Measurements from ENCODE around the gene ZMYND8. TPM values are rescaled to one million over a fixed set of nuclear protein-coding genes. Genes with fewer than 3 reads are reported as not detected.
A peak's percentile ranks its signal among the peaks of the same experiment; 100 is the strongest.
"Not testable (repeated sequence)": the region's sequence is repeated elsewhere in the genome, so short reads cannot be mapped to it uniquely, and the experiment has no call there.

Gene ZMYND8
- total RNA-seq, 1 donor from 2014 or later = 57.6 TPM

- Histone ChIP-seq H3K36me3 (peaks cover 64% of the 10 kb centered on the region), H3K4me1 (no peaks in the 10 kb centered on the region), H3K27me3 (ENCODE audit: low read depth) (no peaks in the 10 kb centered on the region), H3K4me3 (no peak overlapping the region), H3K27ac (no peak overlapping the region), H3K9me3 (no peaks in the 10 kb centered on the region)
- intact Hi-C loops (cut with DNase I) = no loop called here
- DNase-seq (no peak), ATAC-seq (peak; percentile 25 to 39)
- TF ChIP-seq, protein P1, sequence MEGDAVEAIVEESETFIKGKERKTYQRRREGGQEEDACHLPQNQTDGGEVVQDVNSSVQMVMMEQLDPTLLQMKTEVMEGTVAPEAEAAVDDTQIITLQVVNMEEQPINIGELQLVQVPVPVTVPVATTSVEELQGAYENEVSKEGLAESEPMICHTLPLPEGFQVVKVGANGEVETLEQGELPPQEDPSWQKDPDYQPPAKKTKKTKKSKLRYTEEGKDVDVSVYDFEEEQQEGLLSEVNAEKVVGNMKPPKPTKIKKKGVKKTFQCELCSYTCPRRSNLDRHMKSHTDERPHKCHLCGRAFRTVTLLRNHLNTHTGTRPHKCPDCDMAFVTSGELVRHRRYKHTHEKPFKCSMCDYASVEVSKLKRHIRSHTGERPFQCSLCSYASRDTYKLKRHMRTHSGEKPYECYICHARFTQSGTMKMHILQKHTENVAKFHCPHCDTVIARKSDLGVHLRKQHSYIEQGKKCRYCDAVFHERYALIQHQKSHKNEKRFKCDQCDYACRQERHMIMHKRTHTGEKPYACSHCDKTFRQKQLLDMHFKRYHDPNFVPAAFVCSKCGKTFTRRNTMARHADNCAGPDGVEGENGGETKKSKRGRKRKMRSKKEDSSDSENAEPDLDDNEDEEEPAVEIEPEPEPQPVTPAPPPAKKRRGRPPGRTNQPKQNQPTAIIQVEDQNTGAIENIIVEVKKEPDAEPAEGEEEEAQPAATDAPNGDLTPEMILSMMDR (IDR thresholded peaks at IDR 0.05) = no peak
Observed at GRCh38 chr20:47241345-47241781, 115.1 kb downstream of the ZMYND8 start.

DNA sequence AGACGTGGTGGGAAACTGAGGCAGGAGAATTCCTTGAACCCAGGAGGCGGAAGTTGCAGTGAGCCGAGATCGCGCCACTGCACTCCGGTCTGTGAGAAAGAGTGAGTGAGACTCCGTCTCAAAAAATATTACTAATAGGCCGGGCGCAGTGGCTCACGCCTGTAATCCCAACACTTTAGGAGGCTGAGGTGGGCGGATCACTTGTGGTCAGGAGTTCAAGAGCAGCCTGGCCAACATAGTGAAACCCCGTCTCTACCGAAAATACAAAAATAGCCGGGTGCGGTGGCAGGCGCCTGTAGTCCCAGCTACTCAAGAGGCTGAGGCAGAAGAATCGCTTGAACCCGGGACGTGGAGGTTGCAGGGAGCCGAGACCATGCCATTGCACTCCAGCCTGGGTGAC lies 116.4 kb downstream of the ZMYND8 start:
- ATAC-seq; intact Hi-C loops (cut with DNase I); H3K27me3 ChIP-seq (ENCODE audit: low read depth); H3K9me3 ChIP-seq; H3K27ac ChIP-seq; DNase-seq; H3K4me3 ChIP-seq; H3K4me1 ChIP-seq: not testable (repeated sequence)
- H3K36me3 ChIP-seq = peaks cover 64% of the 10 kb centered on the region

DNA sequence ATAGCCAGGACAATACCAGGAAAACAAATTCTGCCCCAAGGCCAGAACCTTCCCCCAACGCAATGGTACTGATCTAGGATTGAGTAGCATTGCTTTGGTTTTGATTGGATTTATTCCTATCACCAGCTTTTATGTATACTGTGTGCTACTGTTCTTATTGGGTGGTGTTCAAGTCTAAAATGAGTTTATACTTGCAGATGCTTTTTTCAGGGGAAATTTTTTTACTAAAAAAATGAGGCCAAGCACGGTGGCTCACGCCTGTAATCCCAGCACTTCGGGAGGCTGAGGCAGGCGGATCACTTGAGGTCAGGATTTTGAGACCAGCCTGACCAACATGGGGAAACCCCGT lies 116.8 kb downstream of the ZMYND8 start:
- no peaks in the 10 kb centered on the region for H3K27me3 ChIP-seq (ENCODE audit: low read depth)
- no peaks in the 10 kb centered on the region for H3K9me3 ChIP-seq
- DNase-seq = no peak
- TF ChIP-seq, protein P1 (IDR thresholded peaks at IDR 0.05) = no peak
- no peak for ATAC-seq
- H3K4me1 ChIP-seq = no peaks in the 10 kb centered on the region
- H3K36me3 ChIP-seq = peaks cover 64% of the 10 kb centered on the region
- H3K4me3 ChIP-seq = no peak overlapping the region
- no peak overlapping the region for H3K27ac ChIP-seq
- intact Hi-C loops (cut with DNase I) = no loop called here

DNA sequence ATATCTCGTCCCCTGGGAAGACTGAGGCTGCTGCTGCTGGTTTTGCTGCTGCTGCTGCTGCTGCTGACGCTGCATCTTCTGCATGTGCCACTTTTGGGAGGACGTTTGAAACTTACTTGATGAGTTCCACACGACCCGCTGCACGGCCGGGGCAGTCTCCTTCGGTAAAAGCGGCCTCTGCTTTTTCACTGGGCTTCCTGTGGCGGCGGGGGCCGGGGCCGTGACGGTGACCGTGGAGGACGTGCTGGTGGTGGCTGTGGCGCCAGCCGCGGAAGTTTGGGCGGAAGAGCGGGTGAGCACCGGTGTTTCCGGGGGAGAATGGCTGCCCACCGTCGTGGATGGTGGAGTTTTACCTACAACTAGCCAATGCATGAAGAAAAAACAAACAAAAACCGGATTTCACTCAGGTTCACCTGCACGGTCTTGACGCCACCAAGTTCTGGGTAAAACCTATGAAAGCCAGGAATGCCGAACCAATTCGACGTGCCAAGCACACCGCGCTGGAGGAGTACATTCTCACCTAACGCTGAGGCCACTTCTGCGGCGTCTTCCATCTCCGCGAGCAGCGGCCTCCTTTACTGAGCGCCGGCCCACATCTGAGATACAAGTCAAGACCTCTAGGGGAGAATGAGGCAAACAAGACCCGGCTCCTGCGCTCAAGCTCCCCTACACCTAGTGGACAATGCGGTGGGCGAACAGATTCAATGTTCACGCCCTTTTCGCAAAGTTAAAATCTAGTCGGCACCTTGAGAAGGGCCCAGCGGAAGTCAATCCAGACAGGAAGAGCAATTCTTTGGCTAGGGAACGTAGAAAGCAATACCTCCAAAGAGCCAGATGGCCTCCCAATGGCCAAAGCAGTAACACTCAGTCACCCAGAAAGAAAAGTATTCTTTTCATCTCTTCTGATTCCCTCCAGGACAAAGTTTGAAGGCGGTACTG lies 117.5 kb downstream of the ZMYND8 start:
- H3K9me3 ChIP-seq = no peaks in the 10 kb centered on the region
- intact Hi-C loops (cut with DNase I) = no loop called here
- DNase-seq (no peak), ATAC-seq (no peak)
- TF ChIP-seq, protein P1 (IDR thresholded peaks at IDR 0.05) = no peak
- H3K36me3 ChIP-seq = peaks cover 66% of the 10 kb centered on the region
- no peak overlapping the region for H3K4me3 ChIP-seq
- H3K27ac ChIP-seq = no peak overlapping the region
- H3K4me1 ChIP-seq = no peaks in the 10 kb centered on the region
- no peaks in the 10 kb centered on the region for H3K27me3 ChIP-seq (ENCODE audit: low read depth)

DNA sequence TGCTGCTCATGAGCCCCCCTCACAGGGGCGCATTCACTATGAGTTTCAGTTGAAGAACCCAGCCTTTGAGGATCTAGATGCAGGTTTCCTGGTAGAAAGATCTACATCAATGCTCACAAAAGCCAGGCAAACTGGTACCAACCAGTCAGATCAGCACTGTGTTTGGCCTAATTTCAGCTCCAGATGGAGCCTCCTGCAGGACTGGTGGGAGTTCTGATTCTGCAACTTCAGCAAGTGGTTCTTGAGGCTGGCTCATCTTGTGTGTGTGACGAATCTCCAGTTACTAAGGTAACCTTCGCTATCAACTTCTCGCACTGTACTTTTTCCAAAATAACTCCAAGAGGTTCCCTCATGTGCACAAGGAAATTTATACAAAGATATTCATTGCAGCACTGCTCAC lies 118.8 kb downstream of the ZMYND8 start:
- no peak for DNase-seq
- Histone ChIP-seq H3K27me3 (ENCODE audit: low read depth) (no peaks in the 10 kb centered on the region), H3K4me3 (no peak overlapping the region), H3K27ac (no peak overlapping the region), H3K36me3 (peaks cover 70% of the 10 kb centered on the region), H3K9me3 (no peaks in the 10 kb centered on the region), H3K4me1 (no peaks in the 10 kb centered on the region)
- intact Hi-C loops (cut with DNase I) = no loop called here
- TF ChIP-seq, protein P1 (IDR thresholded peaks at IDR 0.05) = no peak
- no peak for ATAC-seq

DNA sequence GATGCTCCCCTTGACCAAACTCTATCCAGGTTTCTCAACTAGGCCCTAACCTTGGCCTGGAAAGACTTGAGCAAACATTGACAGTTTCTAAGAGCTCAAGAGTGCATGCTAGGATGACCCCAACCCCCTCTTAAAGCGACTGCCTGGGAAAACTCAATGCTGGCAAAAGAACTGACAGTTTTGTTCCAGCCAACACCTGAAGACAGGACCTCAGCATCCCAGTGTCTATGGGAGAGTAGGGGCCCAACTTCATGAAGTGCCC lies 119.9 kb downstream of the ZMYND8 start:
- no peaks in the 10 kb centered on the region for H3K27me3 ChIP-seq (ENCODE audit: low read depth)
- H3K4me1 ChIP-seq = no peaks in the 10 kb centered on the region
- intact Hi-C loops (cut with DNase I) = no loop called here
- no peak overlapping the region for H3K27ac ChIP-seq
- peaks cover 81% of the 10 kb centered on the region for H3K36me3 ChIP-seq
- ATAC-seq (no peak), DNase-seq (no peak)
- H3K9me3 ChIP-seq = no peaks in the 10 kb centered on the region
- no peak overlapping the region for H3K4me3 ChIP-seq
- TF ChIP-seq, protein P1 (IDR thresholded peaks at IDR 0.05) = no peak
